H1 (cell line): Measurements from ENCODE around the gene AP2B1. TPM values are rescaled to one million over a fixed set of nuclear protein-coding genes. Genes with fewer than 3 reads are reported as not detected.

Source experiments
- ATF2 ChIP-seq: IDR thresholded peaks from 2 replicates; pipeline ENCODE4 v1.6.1; 2012; ENCODE audit warnings: low read length, inconsistent platforms
- polyA plus RNA-seq, 7 experiments: library from polyadenylated mRNA; depleted of rRNA in 3 of 7; stranded (reverse) in 5 of 7; unstranded in 2 of 7; fragments of >200 nt in 5 of 7; fragments of 200-250 nt in 2 of 7; gene quantifications; 1 replicate in 5 of 7; 2 replicates in 1 of 7; 4 replicates in 1 of 7; pipeline versions ENCODE4 v1.2.1 to v1.2.3, GENCODE V29; 2011 to 2013; ENCODE audit warnings: missing spikeins in 2 of 7, mixed read lengths in 2 of 7
- total RNA-seq: library from RNA; stranded (reverse); fragmentation: NEBNext Ultra II Directional; extraction: Animal tissue kit (Norgen Biotek cat#: 25700); gene quantifications from 2 replicates; pipeline ENCODE4 v1.2.1, GENCODE V29; 2021

AP2B1 gene
- total and polyA plus RNA-seq, 2 of the 8 experiments (the other 6 are each of a cell fraction or from before 2014, with no cell fraction given), result 95.5 to 199 TPM

DNA sequence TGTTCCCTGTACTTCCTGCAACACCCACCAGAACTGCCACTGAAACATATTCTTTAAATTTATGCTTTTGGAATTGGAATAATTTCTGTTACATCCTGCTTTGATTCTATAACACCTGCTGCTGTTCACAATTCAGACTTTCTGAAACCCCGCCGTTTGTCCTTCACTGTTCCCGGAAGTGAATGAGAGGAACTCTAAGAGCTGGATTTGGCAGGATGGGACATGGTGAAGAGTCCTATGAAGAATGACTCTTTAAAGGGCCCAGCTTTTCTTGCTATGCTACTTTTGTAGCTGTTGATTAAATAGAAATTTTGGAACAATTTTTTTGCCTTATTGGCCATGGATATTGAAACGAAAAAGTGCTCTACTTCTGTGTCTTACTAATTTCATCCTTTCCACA is 8.9 kb downstream of the AP2B1 start (continued):
- no peak for TF ChIP-seq ATF2
